ENCODE data around the gene SH3RF1. TPM values are rescaled to one million over a fixed set of nuclear protein-coding genes. Genes with fewer than 3 reads are reported as not detected.

SH3RF1 gene
- total and polyA plus RNA-seq, 2 experiments from 2014 or later = 7.8 to 12.4 TPM

- TF ChIP-seq ZNF462 (CRISPR knock-in tag; IDR thresholded peaks at IDR 0.05) (no peak), CTCF (conservative IDR thresholded peaks at IDR 0.05; ENCODE audit: low read depth in 2 of 2) (no peak)
Measured at GRCh38 chr4:169143335-169143734, 127.4 kb downstream of the SH3RF1 start (continued).

- Mint-ChIP-seq H3K4me1 (peaks cover 16% of the 10 kb centered on the region), H3K9me3 (no peaks in the 10 kb centered on the region), H3K4me3 (no peak overlapping the region), H3K27ac (peak overlapping the region; percentile 34; the same call in 1 of the 2 replicates), H3K36me3 (ENCODE audit: low read depth) (no peaks in the 10 kb centered on the region), H3K27me3 (ENCODE audit: insufficient read depth, low read depth, poor library complexity) (no peaks in the 10 kb centered on the region)
- H3K9me2 ChIP-seq (ENCODE audit: insufficient read depth) = no peaks in the 10 kb centered on the region
- H3K27me3 ChIP-seq (ENCODE audit: insufficient read depth) = no peaks in the 10 kb centered on the region
- DNase-seq (ENCODE audit: low spot score) (no peak), ATAC-seq (no peak)
- no peak for TF ChIP-seq REST (IDR thresholded peaks at IDR 0.05; ENCODE audit: unreplicated experiment)
- no peak for TF ChIP-seq STAT1 (IDR thresholded peaks at IDR 0.05; ENCODE audit: unreplicated experiment)
- no peak for TF ChIP-seq CREB1 (CRISPR knock-in tag; IDR thresholded peaks at IDR 0.05; ENCODE audit: low read depth)
- no peak overlapping the region for H2AFZ ChIP-seq
- H3F3A ChIP-seq (replicated peaks; ENCODE audit: low read depth) = no peaks in the 10 kb centered on the region
- H3K27ac ChIP-seq (ENCODE audit: low read depth) = no peak overlapping the region
- H4K20me1 ChIP-seq (replicated peaks; ENCODE audit: insufficient read depth) = no peaks in the 10 kb centered on the region
- no peak overlapping the region for H3K4me3 ChIP-seq
- H3K4me2 ChIP-seq = no peak overlapping the region
- peaks cover 8% of the 10 kb centered on the region for H3K4me1 ChIP-seq (ENCODE audit: insufficient read depth)
- H3K36me3 ChIP-seq (ENCODE audit: insufficient read depth) = no peaks in the 10 kb centered on the region
- H3K79me2 ChIP-seq (replicated peaks; ENCODE audit: insufficient read depth) = no peaks in the 10 kb centered on the region
Measured at GRCh38 chr4:169142906-169143305, 127.8 kb downstream of the SH3RF1 start.

All from GM23338 (cell line).